BLaER1 (cell line): ENCODE measurements around the gene TJAP1.
"Not testable (repeated sequence)": the region's sequence is repeated elsewhere in the genome, so short reads cannot be mapped to it uniquely, and the experiment has no call there.

Experiments
- H3K27ac ChIP-seq: shearing (Covaris generic); formaldehyde crosslinking; 2 replicates; pipeline ENCODE4 v1.8.1; 2022
- H3K27me3 ChIP-seq: shearing (Covaris generic); formaldehyde crosslinking; 2 replicates; pipeline ENCODE4 v1.8.1; 2022
- H3K36me3 ChIP-seq: shearing (Covaris generic); formaldehyde crosslinking; 2 replicates; pipeline ENCODE4 v1.8.1; 2022
- H3K4me1 ChIP-seq: shearing (Covaris generic); formaldehyde crosslinking; 2 replicates; pipeline ENCODE4 v1.8.1; 2022
- H3K4me2 ChIP-seq: shearing (Covaris generic); formaldehyde crosslinking; 2 replicates; pipeline ENCODE4 v1.8.1; 2022
- H3K4me3 ChIP-seq: shearing (Covaris generic); formaldehyde crosslinking; 2 replicates; pipeline ENCODE4 v1.8.1; 2022
- H3K9ac ChIP-seq: shearing (Covaris generic); formaldehyde crosslinking; 2 replicates; pipeline ENCODE4 v1.8.1; 2022
- H3K9me3 ChIP-seq: shearing (Covaris generic); formaldehyde crosslinking; 2 replicates; pipeline ENCODE4 v1.8.1; 2022
- H4K20me1 ChIP-seq: shearing (Covaris generic); formaldehyde crosslinking; 2 replicates; pipeline ENCODE4 v1.8.1; 2022
- Cebpa-rat ChIP-seq: shearing (Covaris generic); IDR thresholded peaks from 2 replicates; pipeline ENCODE4 v1.8.1; 2022

The TJAP1 gene

DNA sequence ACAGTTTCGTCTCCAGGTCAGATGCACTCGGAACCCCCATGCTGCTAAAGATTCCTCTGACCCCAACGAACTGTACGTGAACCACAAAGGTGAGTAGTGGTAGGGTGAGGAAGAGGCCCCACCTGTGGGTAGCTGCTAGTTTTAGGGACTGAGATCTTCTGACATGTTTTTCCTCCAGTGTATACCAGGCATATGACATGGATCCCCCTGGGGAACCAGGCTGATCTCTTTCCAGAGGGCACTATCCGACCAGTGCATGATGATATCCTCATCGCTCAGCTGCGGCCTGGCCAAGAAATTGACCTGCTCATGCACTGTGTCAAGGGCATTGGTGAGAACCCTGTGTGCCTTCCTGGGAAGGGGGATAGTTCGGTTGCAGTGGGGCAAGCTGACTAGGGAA is 42.7 kb downstream of the TJAP1 start:
- H3K27ac ChIP-seq = no peak overlapping the region
- H3K36me3 ChIP-seq = peaks cover 72% of the 10 kb centered on the region
- no peak for TF ChIP-seq Cebpa-rat
- no peak overlapping the region for H3K4me2 ChIP-seq
- peaks cover 26% of the 10 kb centered on the region for H3K4me1 ChIP-seq
- no peak overlapping the region for H3K9ac ChIP-seq
- H3K4me3 ChIP-seq = no peak overlapping the region
- peaks cover 32% of the 10 kb centered on the region for H4K20me1 ChIP-seq
- H3K9me3 ChIP-seq = no peaks in the 10 kb centered on the region
- no peaks in the 10 kb centered on the region for H3K27me3 ChIP-seq

DNA sequence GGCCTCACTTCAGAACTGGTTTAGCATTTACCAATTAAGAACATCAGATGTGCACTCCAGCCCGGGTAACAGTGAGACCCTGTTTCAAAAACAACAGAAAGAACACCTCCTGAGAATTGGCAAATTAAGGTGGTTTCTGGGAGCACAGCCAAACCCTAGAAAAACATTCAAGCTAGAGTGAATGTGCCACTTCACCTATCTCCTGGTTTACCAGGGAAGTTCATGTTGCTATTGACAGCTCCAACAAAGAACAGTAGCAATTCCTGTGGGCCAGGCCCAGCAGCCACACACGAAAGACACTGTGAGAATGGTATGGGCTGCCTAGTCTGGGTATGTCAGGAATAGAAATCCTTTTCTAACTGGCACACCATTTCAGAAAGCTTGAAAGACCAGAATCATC is 44.5 kb downstream of the TJAP1 start:
- Histone ChIP-seq H3K36me3 (peaks cover 82% of the 10 kb centered on the region), H3K9me3 (no peaks in the 10 kb centered on the region), H3K4me3 (no peak overlapping the region), H3K9ac (no peak overlapping the region), H4K20me1 (peaks cover 30% of the 10 kb centered on the region), H3K27me3 (no peaks in the 10 kb centered on the region), H3K4me2 (no peak overlapping the region), H3K4me1 (peaks cover 15% of the 10 kb centered on the region), H3K27ac (no peak overlapping the region)
- TF ChIP-seq Cebpa-rat = no peak

DNA sequence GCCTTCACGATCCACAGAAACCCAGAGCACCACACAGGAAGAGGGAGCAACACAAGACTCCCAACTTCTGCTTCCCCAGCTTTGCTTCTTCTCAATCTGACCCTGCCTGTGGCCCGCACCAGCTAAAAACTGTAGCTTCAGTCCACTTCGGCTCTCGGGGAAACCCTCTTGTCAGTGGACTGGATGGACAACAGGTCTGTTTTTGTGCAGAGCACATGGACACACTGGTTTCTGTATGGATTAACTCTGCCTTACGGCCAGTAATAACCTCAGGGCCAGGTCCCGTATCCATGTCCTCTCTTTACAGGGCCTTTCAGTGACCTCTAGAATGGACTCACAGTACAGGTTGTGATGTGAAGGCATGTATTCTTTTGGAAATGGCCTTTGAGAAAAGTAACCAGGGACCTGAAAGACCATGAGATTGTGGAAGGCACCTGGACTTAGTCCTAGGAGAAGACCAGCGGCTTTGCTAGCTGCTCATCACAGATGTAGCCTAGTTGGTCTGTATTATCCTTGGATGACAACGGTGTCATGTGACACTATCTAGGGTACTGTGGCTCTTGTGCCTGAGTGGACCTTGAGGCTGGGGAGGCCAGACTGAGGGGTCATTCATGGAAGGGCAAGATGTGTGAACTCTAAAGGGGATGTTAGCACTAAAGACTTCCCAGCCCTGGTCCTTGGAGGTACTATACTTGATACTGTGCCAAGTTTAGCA is 45.3 kb downstream of the TJAP1 start:
- peaks cover 31% of the 10 kb centered on the region for H4K20me1 ChIP-seq
- peaks cover 91% of the 10 kb centered on the region for H3K36me3 ChIP-seq
- H3K4me2 ChIP-seq = no peak overlapping the region
- no peak overlapping the region for H3K27ac ChIP-seq
- no peak overlapping the region for H3K9ac ChIP-seq
- TF ChIP-seq Cebpa-rat = no peak
- peaks cover 15% of the 10 kb centered on the region for H3K4me1 ChIP-seq
- no peak overlapping the region for H3K4me3 ChIP-seq
- no peaks in the 10 kb centered on the region for H3K9me3 ChIP-seq
- no peaks in the 10 kb centered on the region for H3K27me3 ChIP-seq

DNA sequence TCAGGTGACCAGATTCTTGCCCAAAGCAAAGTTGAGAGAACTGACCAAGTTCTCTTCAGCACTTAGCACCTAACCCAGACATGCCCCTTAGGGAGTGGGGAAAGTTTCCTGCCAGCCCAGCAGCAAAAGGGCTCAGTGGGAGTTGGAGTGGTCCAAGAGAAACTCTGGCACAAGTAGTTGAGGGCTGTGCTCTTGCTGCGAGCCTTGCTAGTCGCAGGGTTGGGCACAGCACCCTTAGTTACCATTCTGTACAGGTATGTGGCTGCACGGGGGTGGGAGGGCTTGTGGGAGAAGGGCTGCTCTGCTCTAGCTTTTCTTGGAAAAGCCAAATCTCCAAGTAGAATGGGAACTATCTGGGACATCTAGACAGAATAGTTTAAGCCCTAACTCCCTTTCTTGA is 45.9 kb downstream of the TJAP1 start:
- H3K9me3 ChIP-seq = no peaks in the 10 kb centered on the region
- peaks cover 9% of the 10 kb centered on the region for H3K4me1 ChIP-seq
- no peak overlapping the region for H3K9ac ChIP-seq
- H3K27ac ChIP-seq = no peak overlapping the region
- H3K4me3 ChIP-seq = no peak overlapping the region
- H3K4me2 ChIP-seq = no peak overlapping the region
- no peaks in the 10 kb centered on the region for H3K27me3 ChIP-seq
- peaks cover 97% of the 10 kb centered on the region for H3K36me3 ChIP-seq
- peaks cover 35% of the 10 kb centered on the region for H4K20me1 ChIP-seq
- TF ChIP-seq Cebpa-rat = no peak

DNA sequence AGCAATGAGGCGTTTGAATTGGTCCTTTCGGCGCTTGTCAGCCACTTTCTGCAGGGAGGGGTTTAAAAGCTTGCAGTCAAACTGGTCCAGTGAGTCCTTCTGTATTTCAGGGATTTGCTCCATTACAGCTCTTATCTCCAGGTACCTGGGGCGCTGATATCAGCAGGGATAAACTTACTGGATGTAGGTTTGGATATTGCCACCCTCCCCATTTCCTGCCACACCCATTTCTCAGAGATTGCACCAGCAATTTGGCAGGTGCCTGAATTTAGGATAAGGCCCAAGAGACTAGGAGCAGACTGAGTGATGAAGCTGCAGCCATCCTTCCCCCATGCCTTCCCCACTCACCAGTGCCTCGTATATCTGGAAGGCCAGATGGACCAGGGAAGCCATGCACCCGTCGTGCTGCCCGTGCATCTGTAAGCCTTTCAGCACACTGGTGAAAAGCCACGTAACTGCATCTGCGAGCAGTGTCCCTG is 47.2 kb downstream of the TJAP1 start:
- no peak for TF ChIP-seq Cebpa-rat
- H3K4me3 ChIP-seq = no peak overlapping the region
- H3K9me3 ChIP-seq = no peaks in the 10 kb centered on the region
- H4K20me1 ChIP-seq = peaks cover 35% of the 10 kb centered on the region
- H3K9ac ChIP-seq = no peak overlapping the region
- H3K36me3 ChIP-seq = peaks cover 100% of the 10 kb centered on the region
- no peak overlapping the region for H3K27ac ChIP-seq
- H3K4me2 ChIP-seq = no peak overlapping the region
- H3K4me1 ChIP-seq = no peaks in the 10 kb centered on the region
- H3K27me3 ChIP-seq = no peaks in the 10 kb centered on the region

DNA sequence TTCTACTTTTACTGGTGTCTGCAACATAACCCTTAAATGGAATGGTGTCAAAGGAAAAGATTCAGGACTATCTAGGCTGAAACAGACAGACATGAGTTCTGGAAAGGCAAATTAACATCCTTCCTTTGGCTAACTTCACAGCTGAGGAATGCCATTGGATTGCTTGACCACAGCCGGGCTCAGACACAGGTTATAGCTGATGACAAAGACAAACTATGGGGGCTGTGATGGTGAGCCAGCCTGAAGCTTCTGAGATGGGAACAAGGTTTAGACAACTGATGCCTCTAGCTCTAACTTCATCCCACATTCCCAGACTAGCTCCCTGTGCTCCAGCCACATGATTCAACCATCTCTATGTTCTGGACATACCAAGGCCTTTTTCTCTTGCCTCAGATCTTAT is 54.8 kb downstream of the TJAP1 start:
- H3K27ac ChIP-seq = no peak overlapping the region
- peaks cover 100% of the 10 kb centered on the region for H3K36me3 ChIP-seq

DNA sequence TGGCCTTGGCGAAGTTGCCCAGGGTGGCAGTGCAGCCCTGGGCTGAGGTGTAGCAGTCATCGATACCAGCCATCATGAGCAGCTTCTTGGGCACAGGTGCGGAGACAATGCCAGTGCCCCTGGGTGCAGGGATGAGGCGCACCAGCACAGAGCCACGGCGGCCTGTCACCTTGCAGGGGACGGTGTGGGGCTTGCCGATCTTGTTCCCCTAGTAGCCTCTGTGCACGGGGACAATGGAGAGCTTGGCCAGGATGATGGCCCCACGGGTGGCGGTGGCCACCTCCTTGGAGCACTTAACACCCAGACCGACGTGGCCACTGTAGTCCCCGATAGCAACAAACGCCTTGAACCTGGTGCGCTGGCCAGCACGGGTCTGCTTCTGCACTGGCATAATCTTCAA is 61.6 kb downstream of the TJAP1 start:
- H3K4me2 ChIP-seq, H3K4me3 ChIP-seq, H3K27me3 ChIP-seq, H3K27ac ChIP-seq, H3K9ac ChIP-seq, H3K9me3 ChIP-seq, H3K4me1 ChIP-seq: not testable (repeated sequence)
- peaks cover 98% of the 10 kb centered on the region for H3K36me3 ChIP-seq
- H4K20me1 ChIP-seq = peaks cover 15% of the 10 kb centered on the region; the same call in 1 of the 2 replicates

More for the DNA sequence above, 54.8 kb downstream of the TJAP1 start:
- Histone ChIP-seq H3K9ac (no peak overlapping the region), H3K9me3 (no peaks in the 10 kb centered on the region), H4K20me1 (0 out of 2 replicates have a peak, but pooled peaks cover 5% of the 10 kb centered on the region), H3K4me1 (no peaks in the 10 kb centered on the region), H3K4me2 (no peak overlapping the region), H3K27me3 (no peaks in the 10 kb centered on the region), H3K4me3 (no peak overlapping the region)
- no peak for TF ChIP-seq Cebpa-rat

DNA sequence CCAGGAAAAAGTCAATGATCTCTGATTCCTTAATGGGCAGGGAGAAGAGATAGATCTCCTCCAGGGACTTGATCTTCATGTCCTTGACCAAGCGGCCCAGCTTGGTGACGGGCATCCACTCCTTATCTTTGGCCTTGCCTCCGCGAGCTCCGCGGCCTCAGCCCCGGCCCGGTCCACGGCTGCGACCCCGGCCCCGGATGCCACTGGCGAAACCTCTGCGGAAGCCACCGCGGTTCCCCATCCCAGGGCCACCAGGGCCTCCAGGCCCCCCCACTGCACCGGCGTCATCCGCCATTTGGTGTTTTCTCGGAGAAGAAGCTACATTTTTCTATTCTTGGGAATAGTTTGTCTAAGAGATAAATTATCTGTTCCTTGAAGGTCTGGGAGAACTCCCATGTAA is 62.0 kb downstream of the TJAP1 start:
- not testable (repeated sequence) for H3K27me3 ChIP-seq, H3K9ac ChIP-seq, H3K27ac ChIP-seq, H3K4me2 ChIP-seq, H3K9me3 ChIP-seq, H3K4me1 ChIP-seq, H3K4me3 ChIP-seq
- Histone ChIP-seq H4K20me1 (peaks cover 15% of the 10 kb centered on the region; the same call in 1 of the 2 replicates), H3K36me3 (peaks cover 98% of the 10 kb centered on the region)

DNA sequence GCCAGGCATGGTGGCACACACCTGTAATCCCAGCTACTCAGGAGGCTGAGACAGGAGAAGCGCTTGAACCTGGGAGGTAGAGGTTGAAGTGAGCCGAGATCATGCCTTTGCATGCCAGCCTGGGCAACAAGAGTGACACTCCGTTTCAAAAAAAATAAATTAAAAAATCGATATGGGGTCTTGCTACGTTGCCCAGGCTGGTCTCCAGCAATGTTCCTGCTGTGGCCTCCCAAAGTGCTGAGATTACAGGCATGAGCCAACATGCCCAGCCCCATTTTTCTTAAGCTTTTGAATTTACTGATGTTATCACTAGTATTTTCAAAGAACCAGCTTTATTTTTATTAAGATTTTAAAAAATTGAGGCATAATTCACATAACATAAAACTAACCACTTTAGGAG is 63.1 kb downstream of the TJAP1 start:
- H3K36me3 ChIP-seq = peaks cover 98% of the 10 kb centered on the region
- TF ChIP-seq Cebpa-rat = no peak
- H3K4me3 ChIP-seq = no peak overlapping the region
- H3K4me1 ChIP-seq = no peaks in the 10 kb centered on the region
- H3K9me3 ChIP-seq = no peaks in the 10 kb centered on the region
- H3K9ac ChIP-seq = no peak overlapping the region
- H3K4me2 ChIP-seq = no peak overlapping the region
- H3K27ac ChIP-seq = no peak overlapping the region
- no peaks in the 10 kb centered on the region for H3K27me3 ChIP-seq
- H4K20me1 ChIP-seq = peaks cover 15% of the 10 kb centered on the region; the same call in 1 of the 2 replicates

DNA sequence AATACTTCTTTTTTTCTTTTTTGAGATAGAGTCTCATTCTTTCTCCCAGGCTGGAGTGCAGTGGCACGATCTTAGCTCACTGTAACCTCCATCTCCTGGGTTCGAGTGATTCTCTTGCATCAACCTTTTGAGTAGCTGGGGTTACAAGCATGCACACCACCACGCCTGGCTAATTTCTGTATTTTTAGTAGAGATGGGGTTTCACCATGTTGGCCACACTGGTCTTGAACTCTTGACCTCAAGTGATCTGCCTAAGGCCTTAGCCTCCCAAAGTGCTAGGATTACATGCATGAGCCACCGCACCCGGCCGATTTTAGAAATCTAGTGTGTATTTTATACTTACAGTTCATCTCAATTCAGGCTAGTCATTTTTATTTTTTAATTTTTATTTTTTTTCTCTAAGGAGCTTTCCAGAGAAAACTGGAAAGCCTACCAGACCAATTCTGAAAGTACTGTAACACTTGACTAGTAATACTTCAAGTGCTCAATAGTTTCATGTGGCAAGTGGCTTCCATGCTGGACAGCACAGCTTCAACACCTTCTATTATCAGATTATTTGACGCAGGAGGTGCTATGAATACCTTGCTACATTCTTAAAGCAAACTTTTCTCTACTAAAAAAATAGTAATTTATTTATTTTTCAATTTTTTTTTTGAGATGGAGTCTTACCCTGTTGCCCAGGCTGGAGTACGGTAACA is 64.6 kb downstream of the TJAP1 start:
- Histone ChIP-seq H3K27ac (no peak overlapping the region), H3K36me3 (peaks cover 98% of the 10 kb centered on the region), H3K4me1 (no peaks in the 10 kb centered on the region), H3K9me3 (no peaks in the 10 kb centered on the region), H4K20me1 (peaks cover 15% of the 10 kb centered on the region; the same call in 1 of the 2 replicates), H3K4me2 (no peak overlapping the region), H3K9ac (no peak overlapping the region), H3K27me3 (no peaks in the 10 kb centered on the region), H3K4me3 (no peak overlapping the region)
- TF ChIP-seq Cebpa-rat = no peak
